Measurements from ENCODE around the gene C17orf100.

C17orf100 gene

DNA sequence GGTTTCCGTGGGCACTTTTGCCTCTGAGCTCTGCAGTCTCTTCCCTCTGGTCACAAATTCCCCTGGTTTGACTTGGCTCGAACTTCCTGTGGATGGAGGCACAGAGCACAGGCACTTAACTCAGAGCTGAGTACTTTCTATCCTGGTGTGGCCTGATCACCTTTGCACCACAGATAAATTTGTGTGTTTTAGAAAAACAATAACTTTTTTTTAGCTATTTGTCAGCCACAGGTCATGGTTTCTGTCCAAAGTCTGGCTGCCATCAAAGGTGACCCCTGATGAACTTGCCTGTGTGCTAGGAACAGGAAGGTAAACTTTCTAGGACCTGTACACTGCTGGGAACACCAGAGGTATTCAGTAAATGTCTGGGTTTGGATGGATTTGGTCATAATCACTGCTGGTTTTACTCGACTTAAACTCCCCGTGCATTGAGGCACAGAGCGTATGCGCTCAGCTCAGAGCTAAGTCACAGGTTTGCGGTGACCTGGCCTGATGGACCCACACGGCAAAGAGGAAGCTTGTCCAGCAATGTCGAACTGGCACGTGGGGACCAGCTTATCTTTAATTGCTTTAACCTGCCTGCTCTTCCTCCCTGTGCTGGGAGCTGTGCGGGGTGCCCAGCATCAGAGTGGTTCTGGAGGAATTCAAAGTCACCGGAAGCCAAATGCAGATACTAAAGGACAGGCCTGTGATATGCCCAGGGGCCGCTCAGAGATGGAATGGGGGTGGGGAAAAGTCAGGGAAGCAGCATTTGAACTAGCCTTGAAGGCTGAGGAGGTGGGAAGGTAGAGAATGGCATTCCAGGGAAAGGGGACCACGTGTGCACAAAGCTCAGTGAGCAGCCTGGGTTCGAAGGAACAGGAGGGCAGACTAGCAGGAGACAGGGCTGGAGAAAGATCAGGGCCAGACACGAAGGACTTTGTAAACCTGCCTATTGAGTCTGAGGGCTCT, 48.7 kb downstream of the C17orf100 start:
- DNase-seq (ENCODE audit: extremely low read depth, low read depth): no peak
- no peak for TF ChIP-seq CTCF (IDR thresholded peaks at IDR 0.05; ENCODE audit: low read depth, low read length)

GRCh38 chr17:6700948-6701307, 49.4 kb downstream of the C17orf100 start:
- no peak for DNase-seq (ENCODE audit: extremely low read depth, low read depth)
- no peak for TF ChIP-seq CTCF (IDR thresholded peaks at IDR 0.05; ENCODE audit: low read depth, low read length)

- TF ChIP-seq CTCF (IDR thresholded peaks at IDR 0.05; ENCODE audit: low read depth, low read length): peak; percentile 20
- no peak for DNase-seq (ENCODE audit: extremely low read depth, low read depth)
These were observed 50.2 kb downstream of the C17orf100 start for GRCh38 chr17:6701719-6702118.

DNA sequence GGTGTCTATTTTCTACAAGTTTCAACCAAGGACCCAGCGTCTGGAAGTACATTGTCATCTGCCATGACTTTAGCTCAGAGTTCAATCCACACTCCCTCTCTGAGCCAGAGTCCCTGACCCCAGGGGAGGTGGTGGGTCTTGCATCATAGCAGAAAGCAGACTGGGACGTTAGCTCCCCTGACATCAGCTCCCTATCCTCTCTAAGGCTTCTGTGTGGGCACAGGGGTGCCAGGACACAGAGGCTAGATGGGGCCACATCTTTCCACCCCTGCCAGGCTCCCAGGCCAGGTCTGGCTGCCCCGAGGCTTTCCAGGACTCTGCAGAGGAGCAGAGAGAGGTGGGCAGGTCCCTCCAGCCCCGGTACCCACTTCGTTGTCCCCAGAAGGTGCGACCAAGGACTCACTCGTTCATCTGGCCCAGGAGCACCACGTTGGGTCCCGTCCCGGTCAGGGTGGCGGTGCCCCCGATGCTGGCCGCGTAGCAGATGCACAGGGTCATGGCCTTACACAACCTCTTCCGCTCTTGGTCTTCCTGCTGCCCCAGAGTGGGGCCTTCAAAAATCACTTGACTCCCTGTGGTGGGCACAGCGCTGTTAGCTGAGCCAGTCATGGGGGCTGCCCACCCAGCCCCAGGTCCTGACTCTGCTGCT, 51.1 kb downstream of the C17orf100 start:
- no peak for TF ChIP-seq CTCF (IDR thresholded peaks at IDR 0.05; ENCODE audit: low read depth, low read length)
- no peak for DNase-seq (ENCODE audit: extremely low read depth, low read depth)
